ENCODE data around the gene MT1H.
"Not testable (repeated sequence)": the region's sequence is repeated elsewhere in the genome, so short reads cannot be mapped to it uniquely, and the experiment has no call there.

Gene MT1H

GRCh38 chr16:56662357-56663354 is 7.0 kb upstream of the MT1H start:
- H3K4me3 ChIP-seq (ENCODE audit: low read depth, low read length), result no peak overlapping the region
- ChIA-PET CTCF (no interaction called here), POLR2A (interaction anchor here (0.6 kb wide), 1 partner anchor 1808 kb away, joined by 3 read pairs; no protein-coding TSS in a partner anchor)
- no peaks in the 10 kb centered on the region for H3K36me3 ChIP-seq (ENCODE audit: control insufficient read depth in 2 of 2, insufficient read depth in 1 of 2, low read length in 2 of 2)
- no peaks in the 10 kb centered on the region; the same call in 1 of the 2 replicates for H3K4me1 ChIP-seq (ENCODE audit: control insufficient read depth, insufficient read depth, low read length)
- no peak overlapping the region for H3K27ac ChIP-seq (ENCODE audit: extremely low read depth, low read depth, low read length)
- H3K9me3 ChIP-seq (ENCODE audit: control insufficient read depth, insufficient read depth, low read depth, low read length), result no peaks in the 10 kb centered on the region
- TF ChIP-seq ZNF169 (tag by site-specific recombination; IDR thresholded peaks at IDR 0.05) (no peak), ZNF785 (tag by site-specific recombination; IDR thresholded peaks at IDR 0.05) (no peak), ZNF529 (tag by site-specific recombination; IDR thresholded peaks at IDR 0.05; ENCODE audit: insufficient replicate concordance) (no peak), ZNF350 (tag by site-specific recombination; IDR thresholded peaks at IDR 0.05) (no peak), ZFHX2 (tag by site-specific recombination; conservative IDR thresholded peaks at IDR 0.05) (no peak), PRDM1 (tag by site-specific recombination; IDR thresholded peaks at IDR 0.05) (no peak), ZFP41 (tag by site-specific recombination; IDR thresholded peaks at IDR 0.05; ENCODE audit: borderline replicate concordance) (no peak), SALL2 (tag by site-specific recombination; IDR thresholded peaks at IDR 0.05; ENCODE audit: borderline replicate concordance) (no peak), ZNF248 (tag by site-specific recombination; IDR thresholded peaks at IDR 0.05) (no peak), ZNF132 (tag by site-specific recombination; IDR thresholded peaks at IDR 0.05; ENCODE audit: borderline replicate concordance) (no peak), ZNF292 (tag by site-specific recombination; IDR thresholded peaks at IDR 0.05; ENCODE audit: borderline replicate concordance, low read depth) (no peak), ZBTB44 (tag by site-specific recombination; IDR thresholded peaks at IDR 0.05) (no peak), ZNF114 (tag by site-specific recombination; IDR thresholded peaks at IDR 0.05) (no peak)

GRCh38 chr16:56664506-56664905 is 5.1 kb upstream of the MT1H start:
- TF ChIP-seq ZNF292 (tag by site-specific recombination; IDR thresholded peaks at IDR 0.05; ENCODE audit: borderline replicate concordance, low read depth), result no peak
- TF ChIP-seq ZBTB17 (tag by site-specific recombination; IDR thresholded peaks at IDR 0.05), result no peak
- 0 out of 2 replicates have a peak, but pooled peaks have one; percentile 32 for TF ChIP-seq SCRT1 (tag by site-specific recombination; IDR thresholded peaks at IDR 0.05; ENCODE audit: borderline replicate concordance)
- TF ChIP-seq SCRT2 (tag by site-specific recombination; IDR thresholded peaks at IDR 0.05), result peak; percentile 81
- CTCF ChIA-PET, result no interaction called here
- Histone ChIP-seq H3K4me3 (ENCODE audit: low read depth, low read length) (no peak overlapping the region), H3K27ac (ENCODE audit: extremely low read depth, low read depth, low read length) (no peak overlapping the region), H3K9me3 (ENCODE audit: control insufficient read depth, insufficient read depth, low read depth, low read length) (no peaks in the 10 kb centered on the region), H3K36me3 (ENCODE audit: control insufficient read depth in 2 of 2, insufficient read depth in 1 of 2, low read length in 2 of 2) (no peaks in the 10 kb centered on the region), H3K4me1 (ENCODE audit: control insufficient read depth, insufficient read depth, low read length) (no peaks in the 10 kb centered on the region; the same call in 1 of the 2 replicates)
- POLR2A ChIA-PET, result no interaction called here

GRCh38 chr16:56665286-56666261 is 4.0 kb upstream of the MT1H start:
- H3K4me3 ChIP-seq (ENCODE audit: low read depth, low read length); POLR2A ChIA-PET; H3K4me1 ChIP-seq (ENCODE audit: control insufficient read depth, insufficient read depth, low read length); H3K36me3 ChIP-seq (ENCODE audit: control insufficient read depth in 2 of 2, insufficient read depth in 1 of 2, low read length in 2 of 2); CTCF ChIA-PET; H3K27ac ChIP-seq (ENCODE audit: extremely low read depth, low read depth, low read length); H3K9me3 ChIP-seq (ENCODE audit: control insufficient read depth, insufficient read depth, low read depth, low read length): not testable (repeated sequence)
- TF ChIP-seq SCRT2 (tag by site-specific recombination; IDR thresholded peaks at IDR 0.05), result peak; percentile 80
- TF ChIP-seq ZFHX2 (tag by site-specific recombination; conservative IDR thresholded peaks at IDR 0.05), result peak; percentile 78
- peak; percentile 91 for TF ChIP-seq EGR2 (tag by site-specific recombination; IDR thresholded peaks at IDR 0.05; ENCODE audit: low read depth)
